NOMO-1 treated with DMSO at 0.1 percent for 48 hours (cell line): ENCODE data around the gene LRRN1.

Experiments
- DNase-seq: peaks from one replicate; lab custom pipeline; 2025; ENCODE audit not compliant: unreplicated experiment; lab: John Stamatoyannopoulos, UW

The LRRN1 gene

GRCh38 chr3:3893590-3893989 is 94.4 kb downstream of the LRRN1 start:
- no peak for DNase-seq
